Heart right ventricle (tissue), 16 donors: ENCODE data around the gene CUTC. TPM values are rescaled to one million over a fixed set of nuclear protein-coding genes. Genes with fewer than 3 reads are reported as not detected.

Source experiments
- ATAC-seq, 8 donors: fragments of 200-7000 bp; cut with Tn5 transposase; one replicate each; pipeline ENCODE4 v1.9.1; 2020; ENCODE audit warnings: mild to moderate bottlenecking in 8 of 8, moderate library complexity in 8 of 8, moderate number of reproducible peaks in 1 of 8
- DNase-seq, 2 donors: peaks; one replicate each; pipeline ENCODE4 v3.0.0-alpha.2; 2020
- H3K27ac ChIP-seq, 10 donors: fragments of 200-600 bp; sonication (generic) in 2 of 10; one replicate each; pipeline versions ENCODE4 v1.5.0 to v1.8.0; 2020 to 2022; ENCODE audit warnings: mild to moderate bottlenecking in 3 of 10
- H3K27me3 ChIP-seq, 7 donors: fragments of 200-600 bp; one replicate each; pipeline ENCODE4 v1.8.0; 2021 to 2022; ENCODE audit warnings: mild to moderate bottlenecking in 2 of 7
- H3K36me3 ChIP-seq, 9 donors: fragments of 200-600 bp; sonication (generic) in 1 of 9; one replicate each; pipeline versions ENCODE4 v1.5.0 to v1.8.0; 2020 to 2022; ENCODE audit warnings: mild to moderate bottlenecking in 2 of 9
- H3K4me1 ChIP-seq, 9 donors: fragments of 200-600 bp; sonication (generic) in 1 of 9; one replicate each; pipeline versions ENCODE4 v1.5.0 to v1.8.0; 2020 to 2022; ENCODE audit warnings: mild to moderate bottlenecking in 4 of 9
- H3K4me3 ChIP-seq, 10 donors: fragments of 200-600 bp; sonication (generic) in 2 of 10; one replicate each; pipeline versions ENCODE4 v1.5.0 to v1.8.0; 2020 to 2022; ENCODE audit warnings: mild to moderate bottlenecking in 7 of 10, moderate library complexity in 2 of 10
- H3K9me3 ChIP-seq, 11 donors: fragments of 200-600 bp in 10 of 11; sonication (generic) in 2 of 11; one replicate each; pipeline versions ENCODE4 v1.5.0 to v1.8.0; 2013 to 2022; ENCODE audit warnings: mild to moderate bottlenecking in 2 of 11, control low read depth in 1 of 11, moderate library complexity in 1 of 11
- CTCF ChIP-seq, 9 donors: fragments of 200-600 bp; sonication (generic) in 2 of 9; IDR thresholded peaks; one replicate each; pipeline versions ENCODE4 v1.5.0 to v1.8.0; 2021 to 2022; ENCODE audit warnings: antibody characterized with exemption in 9 of 9, mild to moderate bottlenecking in 5 of 9, moderate library complexity in 1 of 9
- WGBS, 2 donors: extraction: QIAGEN DNeasy Blood & Tissue Kit; methylation state at CpG; one replicate each; pipeline ENCODE4 v1.1.7; 2013; ENCODE audit warnings: inconsistent platforms in 1 of 2; 5-methylcytosine and 5-hydroxymethylcytosine counted together
- intact Hi-C, 10 donors: fragments of 100-400 bp; cut with DNase I; formaldehyde crosslinking; loops; one replicate each; pipeline versions ENCODE4 v1.11.1 to v1.14.2; 2022
- polyA plus RNA-seq, 2 donors: library from polyadenylated mRNA; stranded (reverse); fragments of 200-250 nt; gene quantifications; one replicate each; pipeline ENCODE4 v1.2.3, GENCODE V29; 2013
- total RNA-seq, 10 donors: library from RNA; stranded (reverse); fragmentation: NEBNext Ultra II Directional in 3 of 10; extraction: Animal tissue kit (Norgen Biotek cat#: 25700) in 3 of 10; gene quantifications; one replicate each; pipeline versions ENCODE4 v1.2.1 to v1.2.4, GENCODE V29; 2021 to 2023
- donor health status: Arrhythmogenic right ventricular cardiomyopathy.
- donor health status: ischemic (EF 13 %, LVEDD 7.1; RV severe dilation, severe dysfunction).
- donor health status: healthy with polysubstance abuse.
- donor health status: DM: no; HTN: yes; CAD: no.
- donor health status: DM: no; HTN: no; CAD: no.
- donor health status: ischemic (EF 25% LVEDD 6.9; RV normal size, moderate dysfunction).
- donor health status: ischemic (EF 25% LVEDD 5.7; RV mildly dilated, moderate dysfunction).
- donor health status: healthy.
- donor health status: DM: yes; HTN: yes; CAD: no.
- donor health status: Ischemic cardiomyopathy.
- donor health status: ischemic (EF 35%, LVEDD 5.7; RV mildly dilated, moderate dysfunction).
- donor health status: nonischemic (EF 11% LVEDD 7.7; RV severe dilation, severe dysfunction).
- donor health status: DM: yes; HTN: yes; CAD: no.
- donor health status: PGD.
- donor health status: ischemic (EF 29% LVEDD 5.4; RV normal size, mild dysfunction).
- donor health status: nonischemic (EF 23%, LVEDD 6.1; RV moderate dilation, normal function).

The CUTC gene
- total and polyA plus RNA-seq, 12 donors = 29.7 to 43.7 (median 35.7) TPM

- Histone ChIP-seq H3K4me3 (no peak overlapping the region), H3K9me3 (no peaks in the 10 kb centered on the region), H3K4me1 (peaks cover 0 to 30% (median 0%) of the 10 kb centered on the region in 9 donors), H3K36me3 (no peaks in the 10 kb centered on the region), H3K27me3 (no peaks in the 10 kb centered on the region), H3K27ac (no peak overlapping the region)
- ATAC-seq (no peak), DNase-seq (no peak)
- WGBS, 2 donors = 100% methylated on average over 1 of the region's 1 CpG
- no peak for TF ChIP-seq CTCF (IDR thresholded peaks at IDR 0.05)
- intact Hi-C loops = no loop called here
These were observed 46.1 kb downstream of the CUTC start for GRCh38 chr10:99777918-99778714.

- H3K4me3 ChIP-seq = peak overlapping the region in 1 of 10 donors; percentile 22
- peak in 5 of 8 donors; percentile 51 to 86 (median 67) for ATAC-seq
- no peak for DNase-seq
- no peaks in the 10 kb centered on the region for H3K9me3 ChIP-seq
- no peak for TF ChIP-seq CTCF (IDR thresholded peaks at IDR 0.05)
- intact Hi-C loops = no loop called here
- 41 to 42% methylated on average over 4 of the region's 4 CpGs for WGBS, 2 donors
- H3K4me1 ChIP-seq = peaks cover 0 to 30% (median 0%) of the 10 kb centered on the region in 9 donors
- no peaks in the 10 kb centered on the region for H3K36me3 ChIP-seq
- peak overlapping the region in 5 of 10 donors; percentile 19 to 84 (median 60) for H3K27ac ChIP-seq
- no peaks in the 10 kb centered on the region for H3K27me3 ChIP-seq
These were observed 47.3 kb downstream of the CUTC start for GRCh38 chr10:99779335-99779734.

- ATAC-seq (no peak), DNase-seq (no peak)
- no peaks in the 10 kb centered on the region for H3K36me3 ChIP-seq
- peaks cover 0 to 14% (median 0%) of the 10 kb centered on the region in 9 donors for H3K4me1 ChIP-seq
- no peak for TF ChIP-seq CTCF (IDR thresholded peaks at IDR 0.05)
- no peaks in the 10 kb centered on the region for H3K27me3 ChIP-seq
- 79 to 89% methylated on average over 5 of the region's 5 CpGs for WGBS, 2 donors
- no peak overlapping the region for H3K4me3 ChIP-seq
- intact Hi-C loops = no loop called here
- H3K9me3 ChIP-seq = peaks cover 0 to under 1% (median 0%) of the 10 kb centered on the region in 11 donors
- no peak overlapping the region for H3K27ac ChIP-seq
These were observed 49.8 kb downstream of the CUTC start for GRCh38 chr10:99781734-99782429.

GRCh38 chr10:99782447-99783286, 50.6 kb downstream of the CUTC start, which contains the start of gene ABCC2:
ABCC2 (plus strand) TSS chr10:99782640; CDS start chr10:99782845, 205 bp downstream.
- ATAC-seq (no peak), DNase-seq (no peak)
- 76 to 90% methylated on average over 7 of the region's 7 CpGs for WGBS, 2 donors
- H3K4me3 ChIP-seq = no peak within 1 kb of the TSS
- peaks cover 0 to 13% (median 0%) of the 10 kb centered on the region in 9 donors for H3K4me1 ChIP-seq
- no peaks in the 10 kb centered on the region for H3K36me3 ChIP-seq
- no peak for TF ChIP-seq CTCF (IDR thresholded peaks at IDR 0.05)
- peaks cover 0 to 4% (median 0%) of the 10 kb centered on the region in 11 donors for H3K9me3 ChIP-seq
- intact Hi-C loops = no loop called here
- H3K27me3 ChIP-seq = no peaks in the 10 kb centered on the region
- no peak within 1 kb of the TSS for H3K27ac ChIP-seq
